ENCODE data around the gene IFT88. TPM values are rescaled to one million over a fixed set of nuclear protein-coding genes. Genes with fewer than 3 reads are reported as not detected.

Gene IFT88
- total and polyA plus RNA-seq, 2 of the 4 experiments (the other 2 are of a cell fraction), result 5.5 to 8.6 TPM

GRCh38 chr13:20738616-20739015, 171.7 kb downstream of the IFT88 start:
- Histone ChIP-seq H2AK9ac (replicated peaks; ENCODE audit: low read depth, low read length, poor library complexity) (no peak overlapping the region), H3K36me3 (ENCODE audit: control insufficient read depth, insufficient read depth, low read length) (peaks cover 4% of the 10 kb centered on the region; the same call in 1 of the 2 replicates), H3K23ac (ENCODE audit: low read depth, low read length) (no peak overlapping the region), H2BK15ac (ENCODE audit: low read depth, low read length) (no peak overlapping the region), H3K27me3 (ENCODE audit: control insufficient read depth, insufficient read depth, low read length) (no peaks in the 10 kb centered on the region), H3K9me3 (ENCODE audit: control insufficient read depth, insufficient read depth, low read length) (0 out of 2 replicates have a peak, but pooled peaks cover 2% of the 10 kb centered on the region), H4K8ac (ENCODE audit: low read depth in 2 of 2, low read length in 2 of 2) (no peak overlapping the region), H3K4me1 (ENCODE audit: control insufficient read depth, insufficient read depth, low read length) (no peaks in the 10 kb centered on the region), H3K14ac (replicated peaks; ENCODE audit: low read depth, low read length) (no peak overlapping the region), H3K56ac (ENCODE audit: extremely low read depth, insufficient read depth, low read length) (no peak overlapping the region), H3K27ac (ENCODE audit: insufficient read depth, low read length) (no peak overlapping the region), H3K79me1 (ENCODE audit: low read depth in 1 of 2, low read length in 2 of 2) (no peaks in the 10 kb centered on the region), H2BK5ac (ENCODE audit: low read depth, low read length, poor library complexity, severe bottlenecking) (no peak overlapping the region), H3K9ac (ENCODE audit: low read depth, low read length) (no peak overlapping the region), H4K20me1 (ENCODE audit: insufficient read depth, low read length) (no peaks in the 10 kb centered on the region), H4K5ac (ENCODE audit: low read depth, low read length) (no peak overlapping the region), H3K4ac (ENCODE audit: low read depth, low read length) (no peak overlapping the region), H3K18ac (ENCODE audit: low read depth, low read length) (no peak overlapping the region), H2AK5ac (ENCODE audit: low read depth, low read length) (no peak overlapping the region), H3K4me2 (ENCODE audit: low read depth, low read length) (no peak overlapping the region), H3K9me1 (ENCODE audit: insufficient read depth, low read length) (peaks cover 3% of the 10 kb centered on the region; the same call in 1 of the 2 replicates), H2AFZ (replicated peaks; ENCODE audit: low read length, poor library complexity) (no peak overlapping the region), H4K91ac (ENCODE audit: insufficient read depth, low read depth, low read length) (no peak overlapping the region), H2BK120ac (ENCODE audit: low read depth, low read length) (no peak overlapping the region), H2BK20ac (ENCODE audit: low read depth, low read length) (no peak overlapping the region), H3K4me3 (ENCODE audit: insufficient read depth, low read depth, low read length) (no peak overlapping the region)
- no TSS peak for BruUV-seq (replicated peaks)
- in situ Hi-C loops (cut with MboI; ENCODE audit: low sequenced_read_pairs), result no loop called here
- DNase-seq, result no peak
- 95% methylated on average over 4 of the region's 6 CpGs; no CpG with 5 or more reads in 1 of the 2 experiments for WGBS, 2 experiments (ENCODE audit: extremely low coverage in 2 of 2, insufficient read length in 1 of 2)
- TF ChIP-seq MXI1 (IDR thresholded peaks at IDR 0.05; ENCODE audit: borderline replicate concordance, low read depth, low read length), result no peak
- TF ChIP-seq, protein P1, sequence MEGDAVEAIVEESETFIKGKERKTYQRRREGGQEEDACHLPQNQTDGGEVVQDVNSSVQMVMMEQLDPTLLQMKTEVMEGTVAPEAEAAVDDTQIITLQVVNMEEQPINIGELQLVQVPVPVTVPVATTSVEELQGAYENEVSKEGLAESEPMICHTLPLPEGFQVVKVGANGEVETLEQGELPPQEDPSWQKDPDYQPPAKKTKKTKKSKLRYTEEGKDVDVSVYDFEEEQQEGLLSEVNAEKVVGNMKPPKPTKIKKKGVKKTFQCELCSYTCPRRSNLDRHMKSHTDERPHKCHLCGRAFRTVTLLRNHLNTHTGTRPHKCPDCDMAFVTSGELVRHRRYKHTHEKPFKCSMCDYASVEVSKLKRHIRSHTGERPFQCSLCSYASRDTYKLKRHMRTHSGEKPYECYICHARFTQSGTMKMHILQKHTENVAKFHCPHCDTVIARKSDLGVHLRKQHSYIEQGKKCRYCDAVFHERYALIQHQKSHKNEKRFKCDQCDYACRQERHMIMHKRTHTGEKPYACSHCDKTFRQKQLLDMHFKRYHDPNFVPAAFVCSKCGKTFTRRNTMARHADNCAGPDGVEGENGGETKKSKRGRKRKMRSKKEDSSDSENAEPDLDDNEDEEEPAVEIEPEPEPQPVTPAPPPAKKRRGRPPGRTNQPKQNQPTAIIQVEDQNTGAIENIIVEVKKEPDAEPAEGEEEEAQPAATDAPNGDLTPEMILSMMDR (conservative IDR thresholded peaks at IDR 0.05; ENCODE audit: low read depth, low read length), result no peak
- TF ChIP-seq MAFK (IDR thresholded peaks at IDR 0.05; ENCODE audit: low read depth, low read length), result no peak
- no peak for TF ChIP-seq CHD1 (IDR thresholded peaks at IDR 0.05; ENCODE audit: low read depth, low read length)
- TF ChIP-seq CEBPB (IDR thresholded peaks at IDR 0.05; ENCODE audit: low read depth, low read length), result no peak
- TF ChIP-seq POLR2A (IDR thresholded peaks at IDR 0.05; ENCODE audit: low read depth, low read length), result no peak
- no peak for TF ChIP-seq FOS (IDR thresholded peaks at IDR 0.05; ENCODE audit: low read depth, low read length)
- no peak for TF ChIP-seq NFE2L2 (IDR thresholded peaks at IDR 0.05; ENCODE audit: low read depth, low read length)
- TF ChIP-seq RCOR1 (IDR thresholded peaks at IDR 0.05; ENCODE audit: insufficient replicate concordance, low read length), result no peak
- TF ChIP-seq RAD21 (IDR thresholded peaks at IDR 0.05; ENCODE audit: low read length), result no peak
- no peak for TF ChIP-seq MAZ (IDR thresholded peaks at IDR 0.05; ENCODE audit: borderline replicate concordance, low read depth, low read length)
- TF ChIP-seq ELK1 (IDR thresholded peaks at IDR 0.05; ENCODE audit: borderline replicate concordance, low read depth, low read length), result no peak
- no peak for TF ChIP-seq RFX5 (IDR thresholded peaks at IDR 0.05; ENCODE audit: low read depth, low read length)
- TF ChIP-seq USF2 (IDR thresholded peaks at IDR 0.05; ENCODE audit: low read depth, low read length), result no peak
- no peak for TF ChIP-seq BHLHE40 (IDR thresholded peaks at IDR 0.05; ENCODE audit: low read depth, low read length)
- ATAC-seq (ENCODE audit: low read depth), result no peak
- POLR2A ChIA-PET (ENCODE audit: unreplicated experiment), result no interaction called here
- intact Hi-C loops (cut with micrococcal nuclease), result no loop called here
- CTCF ChIA-PET, result no interaction called here
- dilution Hi-C loops (cut with HindIII; ENCODE audit: low sequenced_read_pairs, unreplicated experiment), result no loop called here

Measured in IMR-90 (cell line).